ENCODE measurements around the gene PTPRE. TPM values are rescaled to one million over a fixed set of nuclear protein-coding genes. Genes with fewer than 3 reads are reported as not detected.

PTPRE gene
- total RNA-seq, 4 donors from 2014 or later, result 10.2 to 46.8 (median 28.8) TPM

DNA sequence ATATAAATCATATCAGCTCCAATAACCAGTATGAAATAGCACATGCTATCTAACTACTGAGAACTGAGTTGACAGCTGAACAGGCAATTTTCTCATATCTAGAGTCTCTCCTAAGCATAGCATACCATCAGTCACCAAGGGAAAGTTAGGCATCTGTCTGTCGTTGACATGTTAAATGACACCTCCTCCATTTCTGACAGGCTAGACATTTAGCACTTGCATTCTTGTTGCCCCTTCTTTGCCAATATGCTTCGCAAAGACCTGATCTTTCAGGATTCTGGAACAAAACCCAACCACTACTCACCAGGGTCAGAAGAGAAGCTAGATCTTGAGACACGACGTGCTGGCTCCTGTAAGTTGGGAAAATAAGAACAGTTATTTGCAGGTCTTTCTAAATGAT is 209.3 kb downstream of the PTPRE start:
- Histone ChIP-seq H3K4me1 (no peaks in the 10 kb centered on the region), H3K4me3 (no peak overlapping the region), H3K27me3 (no peaks in the 10 kb centered on the region), H3K36me3 (no peaks in the 10 kb centered on the region), H3K27ac (no peak overlapping the region), H3K9me3 (no peaks in the 10 kb centered on the region)
- DNase-seq (ENCODE audit: low spot score in 2 of 2), result no peak
- TF ChIP-seq POLR2A (IDR thresholded peaks at IDR 0.05), result no peak
- no peak for TF ChIP-seq POLR2AphosphoS5 (IDR thresholded peaks at IDR 0.05)
- TF ChIP-seq CTCF (IDR thresholded peaks at IDR 0.05), result no peak
- TF ChIP-seq EP300 (IDR thresholded peaks at IDR 0.05), result no peak
- WGBS, result 84% methylated on average over 4 of the region's 4 CpGs

GRCh38 chr10:128116851-128117615 is 210.1 kb downstream of the PTPRE start:
- no peak for DNase-seq (ENCODE audit: low spot score in 2 of 2)
- Histone ChIP-seq H3K4me3 (no peak overlapping the region), H3K27ac (no peak overlapping the region), H3K36me3 (no peaks in the 10 kb centered on the region), H3K27me3 (peaks cover 4% of the 10 kb centered on the region), H3K4me1 (no peaks in the 10 kb centered on the region), H3K9me3 (no peaks in the 10 kb centered on the region)
- 89% methylated on average over 13 of the region's 13 CpGs for WGBS
- no peak for TF ChIP-seq POLR2AphosphoS5 (IDR thresholded peaks at IDR 0.05)
- no peak for TF ChIP-seq POLR2A (IDR thresholded peaks at IDR 0.05)
- TF ChIP-seq EP300 (IDR thresholded peaks at IDR 0.05), result no peak
- TF ChIP-seq CTCF (IDR thresholded peaks at IDR 0.05), result no peak

GRCh38 chr10:128121750-128122412 is 215.0 kb downstream of the PTPRE start:
- TF ChIP-seq POLR2AphosphoS5 (IDR thresholded peaks at IDR 0.05), result no peak
- TF ChIP-seq CTCF (IDR thresholded peaks at IDR 0.05), result no peak
- TF ChIP-seq POLR2A (IDR thresholded peaks at IDR 0.05), result no peak
- no peak for TF ChIP-seq EP300 (IDR thresholded peaks at IDR 0.05)
- Histone ChIP-seq H3K9me3 (no peaks in the 10 kb centered on the region), H3K4me3 (no peak overlapping the region), H3K27me3 (peaks cover 20% of the 10 kb centered on the region), H3K4me1 (peaks cover 14% of the 10 kb centered on the region), H3K27ac (no peak overlapping the region), H3K36me3 (no peaks in the 10 kb centered on the region)
- no peak for DNase-seq (ENCODE audit: low spot score in 2 of 2)
- WGBS, result 96% methylated on average over 5 of the region's 5 CpGs

- Histone ChIP-seq H3K27ac (no peak overlapping the region), H3K27me3 (peaks cover 20% of the 10 kb centered on the region), H3K9me3 (no peaks in the 10 kb centered on the region), H3K4me1 (peaks cover 14% of the 10 kb centered on the region), H3K4me3 (no peak overlapping the region), H3K36me3 (no peaks in the 10 kb centered on the region)
- TF ChIP-seq POLR2AphosphoS5 (IDR thresholded peaks at IDR 0.05), result no peak
- WGBS, result 84% methylated on average over 2 of the region's 2 CpGs
- no peak for DNase-seq (ENCODE audit: low spot score in 2 of 2)
Observed at GRCh38 chr10:128122931-128123330, 216.0 kb downstream of the PTPRE start.

DNA sequence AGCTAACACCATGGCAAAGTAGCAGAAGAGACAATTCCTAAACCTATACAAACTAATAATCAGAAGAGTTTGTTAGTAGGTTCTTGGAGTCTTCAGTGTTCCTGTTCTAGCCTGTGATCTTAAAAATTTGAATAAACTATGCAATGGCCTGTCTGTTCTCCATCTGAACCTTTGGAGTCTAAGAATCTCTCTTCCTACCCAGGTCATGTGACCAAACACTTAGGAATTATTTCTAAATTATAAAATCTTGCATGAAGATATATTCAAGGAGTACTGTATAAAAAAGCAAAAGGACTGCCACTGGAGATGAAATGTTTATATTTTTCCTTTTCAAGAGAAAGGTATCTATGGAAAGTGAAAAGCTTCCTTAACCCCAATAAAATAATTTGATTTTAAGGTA is 216.9 kb downstream of the PTPRE start:
- DNase-seq (ENCODE audit: low spot score in 2 of 2), result no peak
- no peaks in the 10 kb centered on the region for H3K36me3 ChIP-seq
- TF ChIP-seq POLR2AphosphoS5 (IDR thresholded peaks at IDR 0.05) (no peak), EP300 (IDR thresholded peaks at IDR 0.05) (no peak), POLR2A (IDR thresholded peaks at IDR 0.05) (no peak), CTCF (IDR thresholded peaks at IDR 0.05) (no peak)
- peaks cover 20% of the 10 kb centered on the region for H3K27me3 ChIP-seq
- H3K4me3 ChIP-seq, result no peak overlapping the region
- H3K9me3 ChIP-seq, result no peaks in the 10 kb centered on the region
- no peak overlapping the region for H3K27ac ChIP-seq
- H3K4me1 ChIP-seq, result peaks cover 14% of the 10 kb centered on the region
